Raji (cell line): Measurements from ENCODE around the gene ADRA2C.

Experiments used
- POLR2A ChIP-seq: IDR thresholded peaks from 2 replicates; pipeline ENCODE4 v1.6.1; 2011; ENCODE audit warnings: low read depth, low read length, control low read depth; ENCODE audit not compliant: insufficient read depth

ADRA2C gene

DNA sequence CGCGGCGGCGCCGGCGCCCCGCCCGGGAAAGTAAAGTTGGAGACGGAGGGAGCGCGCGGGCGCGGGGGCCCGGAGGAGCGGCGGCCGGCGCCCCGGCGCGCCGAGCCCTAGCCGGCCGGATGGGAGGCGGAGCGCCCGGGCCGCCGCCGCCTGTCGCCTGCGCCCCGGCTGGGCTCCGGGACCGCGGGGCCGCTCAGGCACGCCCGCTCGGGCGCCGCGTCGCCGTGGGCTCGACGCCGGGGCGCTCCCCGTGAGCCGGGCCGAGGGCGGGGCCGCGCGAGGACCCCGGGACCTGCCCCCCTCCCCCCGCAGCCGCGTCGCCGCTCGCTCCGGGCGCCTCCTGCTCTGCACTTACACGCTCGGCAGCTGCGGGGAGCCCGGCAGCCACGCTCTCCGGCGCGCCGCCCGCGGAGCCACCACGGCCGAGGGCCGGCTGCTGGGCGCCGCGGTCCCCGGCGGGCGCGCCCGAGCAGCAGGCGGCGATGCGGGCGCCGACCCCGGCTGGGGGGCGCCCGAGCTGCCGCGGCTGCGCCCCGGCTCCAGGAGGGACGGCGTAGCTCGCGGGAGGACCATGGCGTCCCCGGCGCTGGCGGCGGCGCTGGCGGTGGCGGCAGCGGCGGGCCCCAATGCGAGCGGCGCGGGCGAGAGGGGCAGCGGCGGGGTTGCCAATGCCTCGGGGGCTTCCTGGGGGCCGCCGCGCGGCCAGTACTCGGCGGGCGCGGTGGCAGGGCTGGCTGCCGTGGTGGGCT lies at the start of gene ADRA2C:
ADRA2C (plus strand) TSS at position 350 of the 749 bp plus-strand sequence; CDS start at position 572, 222 bp downstream.
- TF ChIP-seq POLR2A = no peak

GRCh38 chr4:3716631-3717235 lies 49.5 kb upstream of the ADRA2C start:
- no peak for TF ChIP-seq POLR2A

GRCh38 chr4:3717241-3717640 lies 48.9 kb upstream of the ADRA2C start:
- TF ChIP-seq POLR2A = no peak

DNA sequence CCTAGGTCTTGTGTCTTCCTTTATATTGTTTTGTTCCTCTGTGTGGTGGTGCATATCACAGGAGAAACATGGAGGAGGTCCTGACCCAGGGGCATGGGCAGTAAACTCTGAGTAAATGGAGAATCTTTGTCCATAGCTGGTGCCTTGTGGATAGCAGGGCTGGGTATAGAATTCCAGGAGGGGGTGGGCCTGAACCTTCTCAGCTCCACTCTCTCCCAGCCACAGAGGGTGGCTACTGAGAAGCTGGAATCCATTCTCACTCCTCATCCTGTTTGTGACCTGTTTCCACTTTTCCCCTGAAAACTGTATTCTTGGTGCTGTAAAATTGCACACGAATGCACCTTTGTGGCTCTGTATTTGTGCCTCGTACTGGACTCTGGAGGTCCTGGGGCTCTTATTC lies 47.7 kb upstream of the ADRA2C start:
- TF ChIP-seq POLR2A = no peak

- no peak for TF ChIP-seq POLR2A
These were observed 47.0 kb upstream of the ADRA2C start for GRCh38 chr4:3719191-3719590.

DNA sequence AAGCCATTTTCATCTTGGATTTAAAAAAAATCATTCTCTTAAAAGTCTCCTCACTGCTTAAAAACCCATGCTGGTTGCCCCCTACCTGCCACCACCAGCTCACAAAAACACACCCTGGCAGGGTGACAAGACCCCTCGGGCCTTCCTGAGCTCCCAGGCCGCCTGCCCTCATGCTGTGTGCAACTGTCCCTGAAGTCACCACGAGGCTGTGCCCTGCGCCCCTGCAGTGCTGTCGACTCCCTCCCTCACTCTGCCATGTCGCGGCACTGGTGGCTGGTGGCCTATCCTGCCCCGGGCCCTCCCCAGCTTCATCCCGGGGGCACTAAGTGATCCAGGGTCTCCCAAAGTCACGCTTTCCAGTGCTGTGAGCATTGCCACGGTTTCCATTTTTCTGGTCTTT lies 46.3 kb upstream of the ADRA2C start:
- TF ChIP-seq POLR2A = no peak

GRCh38 chr4:3720466-3720865 lies 45.7 kb upstream of the ADRA2C start:
- no peak for TF ChIP-seq POLR2A

DNA sequence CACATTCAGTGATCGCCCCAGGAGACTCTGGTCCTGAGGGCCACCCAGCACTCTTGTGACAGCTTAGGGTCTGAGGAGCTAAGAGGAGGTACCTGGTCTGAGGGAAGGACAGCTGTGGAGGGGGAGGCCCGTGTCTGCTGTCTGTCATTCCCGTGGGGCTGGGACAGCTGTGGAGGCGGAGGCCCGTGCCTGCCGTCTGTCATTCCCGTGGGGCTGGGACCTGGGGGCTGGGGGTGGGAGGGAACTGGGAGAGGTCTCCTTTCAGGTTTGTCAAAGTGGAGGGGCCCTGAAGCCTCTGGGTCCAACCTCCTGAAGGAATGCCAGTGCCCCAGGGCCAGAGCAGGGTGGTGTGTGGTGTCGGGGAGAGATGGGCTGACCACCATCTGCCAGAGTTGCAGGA lies 45.0 kb upstream of the ADRA2C start:
- TF ChIP-seq POLR2A = no peak

DNA sequence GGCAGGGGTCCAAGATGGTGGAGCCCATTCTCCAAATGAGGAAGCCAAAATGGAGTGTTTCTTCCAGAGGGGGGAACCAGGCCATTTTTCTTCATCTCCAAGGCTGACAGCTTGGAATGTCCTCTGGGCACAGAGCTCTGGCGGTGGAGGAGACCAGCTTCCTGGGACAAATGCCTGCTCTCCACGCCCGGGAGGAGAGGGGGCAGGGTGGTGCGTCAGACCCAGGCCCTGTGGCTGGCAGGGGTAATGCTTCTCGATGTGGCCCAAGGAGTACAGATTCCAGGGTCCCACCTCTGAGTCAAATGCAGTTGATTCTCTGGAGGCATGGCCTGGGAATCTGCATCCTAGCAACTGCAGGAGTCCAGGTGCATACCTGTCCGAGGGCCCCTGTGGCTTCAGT lies 44.6 kb upstream of the ADRA2C start:
- TF ChIP-seq POLR2A = no peak

DNA sequence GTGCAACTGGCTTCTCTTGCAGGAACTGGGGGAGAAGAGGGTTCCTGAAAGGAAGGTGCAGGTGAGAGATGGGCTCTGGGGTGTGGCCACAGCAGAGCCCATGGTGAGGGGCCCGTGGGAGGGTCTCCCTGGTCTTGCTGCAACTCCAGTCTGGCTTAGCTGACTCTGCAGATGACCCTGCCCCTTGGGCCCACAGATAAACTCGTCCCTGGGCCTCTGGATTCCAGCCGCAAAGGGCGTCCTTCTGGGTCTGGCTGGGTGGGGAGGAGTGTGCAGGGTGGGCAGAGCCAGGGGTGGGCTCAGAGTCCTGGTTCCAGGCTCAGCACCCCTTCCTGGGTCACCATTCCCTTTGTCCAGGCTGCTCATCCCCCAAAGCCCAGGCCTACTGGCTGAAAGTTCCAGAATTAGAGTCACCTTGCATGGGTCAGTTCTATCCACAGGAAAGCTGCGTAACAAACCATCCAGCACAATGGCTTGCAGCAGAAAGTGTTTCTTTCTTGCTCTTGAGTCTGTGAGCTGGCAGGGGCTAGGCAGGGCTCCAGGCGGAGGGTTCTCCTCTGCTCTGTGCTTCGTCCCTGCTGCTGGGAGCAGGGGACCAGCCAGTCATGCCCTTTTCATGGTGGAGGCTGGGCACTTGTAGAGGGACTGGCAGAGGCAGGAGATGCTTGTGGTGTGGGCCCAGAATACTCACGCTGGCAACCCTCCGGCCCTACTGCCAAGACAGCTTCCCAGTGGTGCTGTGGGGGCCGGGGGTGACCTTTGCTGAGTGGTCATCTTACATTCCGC lies 43.5 kb upstream of the ADRA2C start:
- TF ChIP-seq POLR2A = no peak

DNA sequence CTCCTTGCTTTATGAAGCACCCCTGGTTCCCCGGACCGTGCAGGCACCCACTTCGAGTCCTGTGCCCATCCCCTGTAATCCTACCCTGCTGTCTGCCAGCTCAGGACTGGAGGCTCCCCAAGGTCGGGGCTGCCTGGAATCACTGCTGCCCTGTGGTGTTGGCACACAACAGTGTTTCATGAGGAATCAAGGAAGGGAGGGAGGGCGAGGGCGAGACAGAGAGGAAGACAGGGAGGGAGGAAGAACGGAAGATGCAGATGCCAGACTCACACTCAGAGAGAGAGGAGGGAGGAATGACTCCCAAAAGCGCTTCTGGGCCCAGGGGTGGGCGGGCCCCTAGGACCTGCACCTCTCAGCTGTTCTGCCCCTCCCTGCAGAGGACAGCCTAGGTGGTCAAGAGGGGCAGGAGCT lies 42.9 kb upstream of the ADRA2C start:
- TF ChIP-seq POLR2A = no peak

GRCh38 chr4:3724319-3725231 lies 41.6 kb upstream of the ADRA2C start:
- TF ChIP-seq POLR2A = no peak

DNA sequence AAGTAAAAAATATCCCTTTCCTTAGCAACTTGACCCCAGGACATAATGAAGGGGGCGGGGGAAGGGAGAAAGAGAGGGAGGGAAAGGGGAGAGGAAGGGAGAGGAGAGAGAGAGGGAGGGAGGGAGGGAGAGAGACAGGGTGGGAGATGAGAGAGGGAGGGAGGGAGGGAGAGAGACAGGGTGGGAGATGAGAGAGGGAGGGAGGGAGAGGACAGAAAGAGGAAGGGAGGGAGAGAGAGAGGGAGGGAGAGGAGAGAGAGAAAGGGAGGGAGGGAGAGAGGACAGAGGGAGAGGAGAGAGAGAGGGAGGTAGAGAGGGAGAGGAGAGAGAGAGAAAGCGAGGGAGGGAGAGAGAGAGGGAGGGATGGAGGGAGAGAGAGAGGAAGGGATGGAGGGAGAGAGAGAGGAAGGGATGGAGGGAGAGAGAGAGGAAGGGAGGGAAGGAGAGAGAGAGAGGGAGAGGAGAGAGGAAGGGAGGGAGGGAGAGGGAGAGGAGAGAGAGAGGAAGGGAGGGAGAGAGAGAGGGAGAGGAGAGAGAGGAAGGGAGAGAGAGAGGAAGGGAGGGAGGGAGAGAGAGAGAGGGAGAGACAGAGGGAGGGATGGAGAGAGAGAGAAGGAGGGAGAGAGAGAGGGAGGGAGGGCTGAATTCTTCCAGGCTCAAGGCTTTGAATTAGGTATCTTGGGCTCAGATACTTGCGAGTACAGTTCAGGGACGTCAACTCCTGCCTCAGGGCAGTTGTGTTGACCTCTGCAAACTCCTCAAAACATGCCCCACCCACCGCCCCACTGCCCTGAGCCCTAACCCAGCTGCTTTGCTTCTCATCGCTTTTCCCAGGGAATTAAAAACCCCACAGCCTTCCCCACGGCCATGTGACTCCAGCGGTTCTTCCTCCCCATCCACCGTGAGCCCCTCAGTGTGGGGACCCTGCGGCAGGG lies 40.0 kb upstream of the ADRA2C start:
- no peak for TF ChIP-seq POLR2A

- no peak for TF ChIP-seq POLR2A
These were observed 38.2 kb upstream of the ADRA2C start for GRCh38 chr4:3727847-3728469.
